Activated effector memory CD4-positive, alpha-beta T cell treated with Interleukin-2 at 50 U/mL for 16 hours (primary cell): ENCODE data around the gene F8A2.
A peak's percentile ranks its signal among the peaks of the same experiment; 100 is the strongest.
"Not testable (repeated sequence)": the region's sequence is repeated elsewhere in the genome, so short reads cannot be mapped to it uniquely, and the experiment has no call there.

ENCODE experiments used
- DNase-seq: peaks from one replicate; pipeline ENCODE4 v3.0.0-alpha.2; 2020

The F8A2 gene

DNA sequence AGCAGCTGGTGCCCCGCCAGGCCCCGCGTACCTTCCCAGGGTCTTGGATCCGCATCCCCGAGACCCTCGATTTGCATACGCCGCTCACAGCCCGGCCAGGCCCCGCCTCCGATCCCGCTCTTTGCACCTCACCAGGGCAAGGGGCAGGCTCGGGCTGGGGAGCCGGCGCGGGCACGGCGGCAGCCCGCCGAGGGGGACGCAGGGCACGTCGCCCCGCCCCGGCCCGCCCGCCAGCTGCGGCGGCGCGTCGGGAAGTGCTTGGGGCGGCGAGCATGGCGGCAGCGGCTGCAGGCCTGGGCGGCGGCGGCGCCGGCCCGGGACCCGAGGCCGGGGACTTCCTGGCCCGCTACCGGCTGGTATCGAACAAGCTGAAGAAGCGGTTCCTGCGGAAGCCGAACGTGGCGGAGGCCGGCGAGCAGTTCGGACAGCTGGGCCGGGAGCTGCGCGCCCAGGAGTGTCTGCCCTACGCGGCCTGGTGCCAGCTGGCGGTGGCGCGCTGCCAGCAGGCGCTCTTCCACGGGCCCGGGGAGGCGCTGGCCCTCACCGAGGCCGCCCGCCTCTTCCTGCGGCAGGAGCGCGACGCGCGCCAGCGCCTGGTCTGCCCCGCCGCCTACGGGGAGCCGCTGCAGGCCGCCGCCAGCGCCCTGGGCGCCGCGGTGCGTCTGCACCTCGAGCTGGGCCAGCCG, at the start of gene F8A2:
F8A2 (plus strand) TSS at position 253 of the 686 bp plus-strand sequence; CDS start at position 273, 20 bp downstream.
- DNase-seq: not testable (repeated sequence)

DNA sequence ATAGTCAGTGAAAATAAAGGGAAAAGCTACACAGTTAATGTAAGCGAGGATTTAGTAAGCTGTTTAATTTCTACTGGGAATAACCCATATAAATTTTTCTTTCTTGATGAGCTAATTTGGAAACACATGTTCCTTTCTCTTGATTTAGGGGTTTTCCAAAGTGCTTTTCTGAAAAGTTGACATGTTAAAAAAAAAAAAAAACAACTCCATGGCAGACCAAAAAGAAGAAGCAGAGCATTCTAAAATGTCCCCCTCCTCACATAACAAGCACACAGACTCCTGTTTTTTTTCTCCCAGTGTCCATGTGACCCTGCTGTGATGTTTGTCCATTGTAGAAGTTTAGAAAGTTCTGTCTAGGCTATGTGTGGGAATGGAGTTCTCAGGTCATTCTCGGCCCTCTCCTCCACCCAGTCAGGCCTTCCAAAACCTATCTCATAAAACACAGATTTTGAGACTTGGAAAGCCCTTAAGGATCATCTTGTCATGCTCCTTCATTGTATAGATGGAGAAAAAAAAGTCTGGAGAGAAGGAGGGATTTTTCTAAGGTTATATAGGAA, 48.3 kb upstream of the F8A2 start:
- no peak for DNase-seq

GRCh38 chrX:155334486-155335336, 47.2 kb upstream of the F8A2 start, which contains the start of gene CLIC2:
Gene CLIC2 (minus strand): TSS chrX:155334614. CDS start chrX:155334427, 187 bp downstream.
- no peak for DNase-seq

- DNase-seq: not testable (repeated sequence)
These were observed 46.6 kb upstream of the F8A2 start for GRCh38 chrX:155335337-155335712.

- not testable (repeated sequence) for DNase-seq
These were observed 36.2 kb upstream of the F8A2 start for GRCh38 chrX:155345689-155346088.

- not testable (repeated sequence) for DNase-seq
These were observed 32.4 kb upstream of the F8A2 start for GRCh38 chrX:155349448-155349847.

- DNase-seq: not testable (repeated sequence)
These were observed 18.2 kb upstream of the F8A2 start for GRCh38 chrX:155363712-155364111.

GRCh38 chrX:155373777-155374458, 8.0 kb upstream of the F8A2 start:
- DNase-seq: not testable (repeated sequence)

DNA sequence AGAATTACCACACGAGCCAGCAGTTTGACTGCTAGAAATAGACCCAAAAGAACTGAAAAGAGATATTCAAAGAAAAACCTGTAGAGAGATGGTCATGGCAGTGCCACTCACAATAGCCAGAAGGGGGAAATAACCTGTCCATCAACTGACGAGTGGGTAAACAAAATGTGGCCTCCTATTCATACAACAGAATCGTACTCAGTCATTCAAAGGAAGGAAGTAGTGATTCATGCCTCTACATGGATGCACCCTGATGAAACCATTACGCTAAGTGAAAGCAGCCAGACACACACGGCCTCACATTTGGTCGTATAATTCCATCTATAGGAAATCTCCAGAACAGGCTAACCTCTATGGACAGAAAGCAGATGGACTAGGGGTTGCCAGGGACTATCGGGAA, 2.1 kb upstream of the F8A2 start:
- not testable (repeated sequence) for DNase-seq

DNA sequence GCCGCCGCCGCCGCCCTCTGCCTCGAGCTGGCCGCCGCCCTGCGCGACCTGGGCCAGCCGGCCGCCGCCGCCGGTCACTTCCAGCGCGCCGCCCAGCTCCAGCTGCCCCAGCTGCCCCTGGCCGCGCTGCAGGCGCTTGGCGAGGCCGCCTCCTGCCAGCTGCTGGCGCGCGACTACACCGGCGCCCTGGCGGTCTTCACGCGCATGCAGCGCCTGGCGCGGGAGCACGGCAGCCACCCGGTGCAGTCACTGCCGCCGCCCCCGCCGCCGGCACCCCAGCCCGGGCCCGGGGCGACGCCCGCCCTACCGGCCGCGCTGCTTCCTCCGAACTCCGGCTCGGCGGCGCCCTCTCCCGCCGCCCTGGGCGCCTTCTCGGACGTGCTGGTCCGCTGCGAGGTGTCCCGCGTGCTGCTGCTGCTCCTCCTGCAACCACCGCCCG, 653 bp downstream of the F8A2 start:
- not testable (repeated sequence) for DNase-seq

DNA sequence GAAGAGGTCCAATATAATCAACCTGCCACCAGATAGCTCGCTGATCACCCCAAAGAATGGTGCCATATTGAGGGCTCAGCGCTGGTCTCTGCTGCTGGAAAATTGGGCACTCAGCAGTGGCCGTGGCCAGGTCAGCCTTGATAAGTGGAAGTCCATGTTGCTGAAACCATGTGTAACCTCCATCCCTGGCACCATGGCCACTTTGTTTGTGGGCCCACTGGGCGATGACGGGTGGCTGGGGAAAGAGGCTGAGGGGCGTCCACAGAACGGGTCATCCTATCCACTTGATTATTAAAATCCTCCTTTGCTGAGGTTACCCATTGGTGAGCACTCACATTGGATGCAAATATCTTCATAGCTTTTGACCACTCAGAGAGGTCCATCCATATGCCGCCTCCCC, 7.7 kb downstream of the F8A2 start:
- DNase-seq: no peak

DNA sequence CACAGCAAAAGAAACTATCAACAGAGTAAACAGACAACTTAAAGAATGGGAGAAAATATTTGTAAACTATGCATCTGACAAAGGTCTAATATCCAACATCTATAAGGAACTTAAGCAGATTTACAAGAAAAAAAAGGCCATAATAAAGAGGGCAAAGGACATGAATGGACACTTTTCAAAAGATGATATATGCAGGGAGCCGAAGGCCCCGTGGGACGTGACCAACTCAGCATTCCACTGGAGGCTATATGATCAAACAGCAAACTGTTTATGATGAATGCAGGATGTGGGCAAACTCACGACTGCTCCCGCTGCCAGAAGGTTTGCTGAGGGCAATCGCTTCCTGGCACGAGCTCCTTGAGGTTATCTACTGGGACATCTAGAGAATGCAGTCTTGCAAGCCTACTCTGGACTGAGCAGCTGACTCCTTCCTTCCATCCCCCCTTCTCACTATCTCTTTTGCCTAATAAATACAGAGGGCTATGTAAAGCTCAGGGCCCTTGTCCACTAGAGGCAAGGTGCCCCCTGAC, 12.9 kb downstream of the F8A2 start:
- peak; percentile 4 for DNase-seq

- DNase-seq: no peak
These were observed 24.5 kb downstream of the F8A2 start for GRCh38 chrX:155406429-155406828.

DNA sequence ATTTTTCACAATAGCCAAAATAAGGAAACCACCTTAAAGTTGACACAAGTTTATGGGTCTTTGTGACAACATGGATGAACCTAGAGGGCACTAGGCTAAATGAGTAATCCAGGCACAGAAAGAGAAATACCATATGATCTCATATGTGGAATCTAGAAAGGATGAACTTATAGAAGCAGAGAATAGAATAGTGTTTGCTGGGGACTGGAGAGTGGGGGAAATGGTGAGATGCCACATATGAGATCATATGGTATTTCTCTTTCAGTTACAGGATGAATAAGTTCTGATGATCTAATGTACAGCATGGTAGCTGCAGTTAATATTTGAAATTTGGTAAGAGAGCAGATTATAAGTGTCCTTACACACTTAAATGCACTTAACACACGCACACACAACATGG, 35.9 kb downstream of the F8A2 start:
- DNase-seq: no peak
